HL-60 (cell line): ENCODE data around the gene ZNF785.

Experiments
- DNase-seq, 2 experiments: peaks; one replicate each; pipeline ENCODE4 v3.0.0-alpha.2; 2010 to 2020; ENCODE audit warnings: low read depth in 1 of 2, low spot score in 1 of 2
- H3K27ac ChIP-seq: fragments of 250-450 bp; sonication (Bioruptor Pico); replicated peaks from 2 replicates; pipeline ENCODE4 v1.5.1; 2020; ENCODE audit warnings: mild to moderate bottlenecking, moderate library complexity
- H3K27me3 ChIP-seq: fragments of 250-450 bp; sonication (Bioruptor Pico); 2 replicates; pipeline ENCODE4 v1.5.1; 2021; ENCODE audit warnings: mild to moderate bottlenecking, moderate library complexity; ENCODE audit not compliant: insufficient read depth, poor library complexity, severe bottlenecking
- H3K4me3 ChIP-seq: replicated peaks from 2 replicates; pipeline ENCODE4 v1.5.1; 2011; ENCODE audit warnings: mild to moderate bottlenecking, control low read depth, low read length; ENCODE audit not compliant: insufficient read depth
- GABPA ChIP-seq: IDR thresholded peaks from 2 replicates; pipeline ENCODE4 v1.6.1; 2012; ENCODE audit warnings: low read depth
- POLR2AphosphoS5 ChIP-seq: IDR thresholded peaks from 2 replicates; pipeline ENCODE4 v1.6.1; 2012; ENCODE audit warnings: low read depth
- SPI1 ChIP-seq: IDR thresholded peaks from 2 replicates; pipeline ENCODE4 v1.6.1; 2012; ENCODE audit warnings: low read depth, mild to moderate bottlenecking, borderline replicate concordance
- TF ChIP-seq, protein P1 (sequence below): IDR thresholded peaks from one replicate; pipeline ENCODE4 v1.5.1; 2011; ENCODE audit warnings: low read length, control low read depth, inconsistent platforms; ENCODE audit not compliant: insufficient read depth
- TF ChIP-seq, protein P2 (sequence below): IDR thresholded peaks from 2 replicates; pipeline ENCODE4 v1.6.1; 2012; ENCODE audit warnings: low read depth; ENCODE audit not compliant: insufficient replicate concordance

The ZNF785 gene

DNA sequence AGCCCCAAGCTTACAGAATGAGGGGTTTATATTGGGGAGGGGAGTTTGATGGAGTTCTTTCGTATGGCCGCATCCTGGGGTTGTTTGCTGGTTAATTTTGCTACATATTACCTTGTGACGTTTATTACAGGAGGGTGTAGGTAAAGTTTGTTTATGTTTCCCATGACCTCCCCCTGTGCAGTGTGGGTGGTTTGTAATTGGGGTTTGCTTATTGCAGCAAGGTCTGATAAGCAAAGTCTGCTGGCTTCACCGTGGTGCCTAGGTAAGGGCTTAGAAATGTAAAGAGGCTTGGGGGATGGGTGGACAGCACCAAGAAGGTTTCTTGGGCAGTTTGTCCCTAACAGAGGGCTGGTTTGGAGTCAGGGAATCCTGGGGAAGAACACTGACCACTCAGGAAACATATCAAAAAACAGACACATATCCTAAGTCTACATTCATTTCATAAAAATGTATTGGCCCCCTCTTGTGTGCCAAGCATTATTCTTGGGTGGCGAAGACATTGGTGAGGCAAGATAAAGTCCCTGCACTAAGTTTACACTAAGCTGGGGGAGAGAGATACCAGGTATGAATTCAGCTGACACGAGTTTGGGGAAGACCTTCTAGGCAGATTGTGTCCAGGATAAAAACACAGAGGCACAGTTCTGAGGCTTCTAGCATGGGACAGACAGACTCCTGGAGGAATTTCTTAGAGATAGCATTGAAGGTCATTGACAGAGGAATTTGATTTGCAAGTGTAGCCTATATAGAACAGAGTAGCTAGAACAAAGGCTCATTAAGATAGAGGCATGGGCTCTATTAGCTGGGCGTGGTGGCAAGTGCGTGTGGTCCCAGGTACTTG lies 36.9 kb downstream of the ZNF785 start:
- no peaks in the 10 kb centered on the region for H3K27me3 ChIP-seq
- H3K4me3 ChIP-seq, result no peak overlapping the region
- DNase-seq, result no peak
- H3K27ac ChIP-seq, result no peak overlapping the region
- TF ChIP-seq POLR2AphosphoS5 (no peak), SPI1 (no peak), GABPA (no peak)
- TF ChIP-seq, protein P1, sequence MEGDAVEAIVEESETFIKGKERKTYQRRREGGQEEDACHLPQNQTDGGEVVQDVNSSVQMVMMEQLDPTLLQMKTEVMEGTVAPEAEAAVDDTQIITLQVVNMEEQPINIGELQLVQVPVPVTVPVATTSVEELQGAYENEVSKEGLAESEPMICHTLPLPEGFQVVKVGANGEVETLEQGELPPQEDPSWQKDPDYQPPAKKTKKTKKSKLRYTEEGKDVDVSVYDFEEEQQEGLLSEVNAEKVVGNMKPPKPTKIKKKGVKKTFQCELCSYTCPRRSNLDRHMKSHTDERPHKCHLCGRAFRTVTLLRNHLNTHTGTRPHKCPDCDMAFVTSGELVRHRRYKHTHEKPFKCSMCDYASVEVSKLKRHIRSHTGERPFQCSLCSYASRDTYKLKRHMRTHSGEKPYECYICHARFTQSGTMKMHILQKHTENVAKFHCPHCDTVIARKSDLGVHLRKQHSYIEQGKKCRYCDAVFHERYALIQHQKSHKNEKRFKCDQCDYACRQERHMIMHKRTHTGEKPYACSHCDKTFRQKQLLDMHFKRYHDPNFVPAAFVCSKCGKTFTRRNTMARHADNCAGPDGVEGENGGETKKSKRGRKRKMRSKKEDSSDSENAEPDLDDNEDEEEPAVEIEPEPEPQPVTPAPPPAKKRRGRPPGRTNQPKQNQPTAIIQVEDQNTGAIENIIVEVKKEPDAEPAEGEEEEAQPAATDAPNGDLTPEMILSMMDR, result no peak
- TF ChIP-seq, protein P2, sequence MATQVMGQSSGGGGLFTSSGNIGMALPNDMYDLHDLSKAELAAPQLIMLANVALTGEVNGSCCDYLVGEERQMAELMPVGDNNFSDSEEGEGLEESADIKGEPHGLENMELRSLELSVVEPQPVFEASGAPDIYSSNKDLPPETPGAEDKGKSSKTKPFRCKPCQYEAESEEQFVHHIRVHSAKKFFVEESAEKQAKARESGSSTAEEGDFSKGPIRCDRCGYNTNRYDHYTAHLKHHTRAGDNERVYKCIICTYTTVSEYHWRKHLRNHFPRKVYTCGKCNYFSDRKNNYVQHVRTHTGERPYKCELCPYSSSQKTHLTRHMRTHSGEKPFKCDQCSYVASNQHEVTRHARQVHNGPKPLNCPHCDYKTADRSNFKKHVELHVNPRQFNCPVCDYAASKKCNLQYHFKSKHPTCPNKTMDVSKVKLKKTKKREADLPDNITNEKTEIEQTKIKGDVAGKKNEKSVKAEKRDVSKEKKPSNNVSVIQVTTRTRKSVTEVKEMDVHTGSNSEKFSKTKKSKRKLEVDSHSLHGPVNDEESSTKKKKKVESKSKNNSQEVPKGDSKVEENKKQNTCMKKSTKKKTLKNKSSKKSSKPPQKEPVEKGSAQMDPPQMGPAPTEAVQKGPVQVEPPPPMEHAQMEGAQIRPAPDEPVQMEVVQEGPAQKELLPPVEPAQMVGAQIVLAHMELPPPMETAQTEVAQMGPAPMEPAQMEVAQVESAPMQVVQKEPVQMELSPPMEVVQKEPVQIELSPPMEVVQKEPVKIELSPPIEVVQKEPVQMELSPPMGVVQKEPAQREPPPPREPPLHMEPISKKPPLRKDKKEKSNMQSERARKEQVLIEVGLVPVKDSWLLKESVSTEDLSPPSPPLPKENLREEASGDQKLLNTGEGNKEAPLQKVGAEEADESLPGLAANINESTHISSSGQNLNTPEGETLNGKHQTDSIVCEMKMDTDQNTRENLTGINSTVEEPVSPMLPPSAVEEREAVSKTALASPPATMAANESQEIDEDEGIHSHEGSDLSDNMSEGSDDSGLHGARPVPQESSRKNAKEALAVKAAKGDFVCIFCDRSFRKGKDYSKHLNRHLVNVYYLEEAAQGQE, result no peak

DNA sequence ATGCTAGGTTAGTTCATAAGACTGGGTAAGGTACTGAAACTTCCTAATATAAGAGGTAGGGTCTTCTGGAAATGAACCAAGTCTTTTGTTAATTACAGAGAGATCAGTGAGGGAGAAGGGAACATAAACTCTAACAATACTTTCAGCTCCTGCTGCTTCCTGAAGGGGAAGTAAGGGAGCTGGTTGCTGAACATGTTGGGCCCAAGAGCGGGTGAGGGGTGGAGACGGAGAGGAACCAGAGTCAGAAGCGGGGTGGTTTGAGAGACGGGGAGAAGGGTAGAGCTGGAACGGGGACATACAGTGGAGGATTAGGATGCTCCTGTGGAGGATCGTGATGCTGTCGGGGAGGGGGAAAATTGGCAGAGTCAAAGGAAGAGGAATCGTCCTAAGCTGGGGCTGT lies 39.4 kb downstream of the ZNF785 start:
- peak in 1 of 2 experiments; percentile 73 for DNase-seq
- Histone ChIP-seq H3K27me3 (no peaks in the 10 kb centered on the region), H3K4me3 (no peak overlapping the region), H3K27ac (peak overlapping the region; percentile 29)
- TF ChIP-seq, protein P2, result no peak
- TF ChIP-seq SPI1, result peak; percentile 39; the same call in 1 of the 2 replicates

DNA sequence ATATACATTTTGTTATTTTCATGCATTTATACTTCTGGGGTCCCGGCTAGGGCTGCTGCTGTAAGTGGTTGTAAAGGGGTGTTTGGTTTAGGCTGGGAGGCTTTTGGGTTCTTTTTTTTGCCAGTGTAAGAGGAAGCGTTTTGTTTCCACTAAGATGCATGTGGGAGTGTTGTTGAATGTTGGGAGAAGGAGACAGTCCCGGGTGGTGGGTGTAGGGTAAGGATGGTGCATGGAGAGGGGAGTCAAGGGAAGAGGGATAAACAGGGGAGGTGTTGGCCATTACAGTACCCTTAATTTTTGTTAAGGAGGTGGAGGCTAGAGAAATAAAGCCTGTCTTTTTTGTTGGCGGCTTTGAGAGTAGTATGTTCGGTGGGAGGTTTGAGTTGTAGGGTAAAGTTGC lies 42.4 kb downstream of the ZNF785 start:
- Histone ChIP-seq H3K4me3 (no peak overlapping the region), H3K27ac (no peak overlapping the region), H3K27me3 (no peaks in the 10 kb centered on the region)
- no peak for DNase-seq
- TF ChIP-seq, protein P2, result no peak
- TF ChIP-seq POLR2AphosphoS5 (no peak), GABPA (no peak), SPI1 (no peak)
- TF ChIP-seq, protein P1, result no peak
